OCI-LY3 (cell line): ENCODE data around the gene ASTN1.

Experiments used
- H2AFZ ChIP-seq: fragments of 200-600, 300-600 bp; shearing (Covaris generic); 2 replicates; pipeline ENCODE4 v1.6.0; 2014; ENCODE audit warnings: antibody characterized with exemption, low read depth, low read length
- H3K27ac ChIP-seq: fragments of 200-600, 300-600 bp; sonication (generic); 2 replicates; pipeline ENCODE4 v1.5.1; 2014; ENCODE audit warnings: mild to moderate bottlenecking, low read length, moderate library complexity, mixed read lengths
- H3K27me3 ChIP-seq: fragments of 200-600, 300-600 bp; sonication (generic); 2 replicates; pipeline ENCODE4 v1.6.1; 2014; ENCODE audit warnings: low read depth, low read length, mixed read lengths
- H3K36me3 ChIP-seq: fragments of 200-600, 300-600 bp; sonication (generic); replicated peaks from 2 replicates; pipeline ENCODE3; 2014; ENCODE audit warnings: low read depth, low read length, mixed read lengths
- H3K4me1 ChIP-seq: fragments of 300-600, 200-600 bp; sonication (generic); 2 replicates; pipeline ENCODE4 v1.6.1; 2014; ENCODE audit warnings: low read length, mixed read lengths
- H3K4me2 ChIP-seq: fragments of 200-600, 300-600 bp; sonication (generic); 2 replicates; pipeline ENCODE4 v1.6.1; 2014; ENCODE audit warnings: low read length, mixed read lengths
- H3K4me3 ChIP-seq: fragments of 300-600, 200-600 bp; sonication (generic); 2 replicates; pipeline ENCODE4 v1.5.1; 2014; ENCODE audit warnings: antibody characterized with exemption, mild to moderate bottlenecking, low read length, moderate library complexity
- H3K79me2 ChIP-seq: fragments of 300-600, 200-600 bp; shearing (Covaris generic); 2 replicates; pipeline ENCODE4 v1.6.1; 2014; ENCODE audit warnings: mild to moderate bottlenecking, low read length, mixed read lengths
- H3K9ac ChIP-seq: fragments of 300-600, 200-600 bp; shearing (Covaris generic); 2 replicates; pipeline ENCODE4 v1.6.0; 2014; ENCODE audit warnings: mild to moderate bottlenecking, low read length, moderate library complexity
- H3K9me3 ChIP-seq: fragments of 200-600, 300-600 bp; shearing (Covaris generic); 2 replicates; pipeline ENCODE4 v1.6.1; 2014; ENCODE audit warnings: low read length, mixed read lengths; ENCODE audit not compliant: insufficient read depth
- H4K20me1 ChIP-seq: fragments of 200-600, 300-600 bp; sonication (generic); 2 replicates; pipeline ENCODE4 v1.6.1; 2016; ENCODE audit warnings: low read length, mixed read lengths; ENCODE audit not compliant: insufficient read depth
- CTCF ChIP-seq: fragments of 200-600, 300-600 bp; sonication (generic); IDR thresholded peaks from 2 replicates; pipeline ENCODE4 v1.5.1; 2014; ENCODE audit warnings: antibody characterized with exemption, low read length, low read depth
- EZH2phosphoT487 ChIP-seq: fragments of 200-600 bp; shearing (Covaris generic); IDR thresholded peaks from 2 replicates; pipeline ENCODE4 v1.6.1; 2018; ENCODE audit warnings: antibody characterized with exemption, mixed run types, low read depth

ASTN1 gene

DNA sequence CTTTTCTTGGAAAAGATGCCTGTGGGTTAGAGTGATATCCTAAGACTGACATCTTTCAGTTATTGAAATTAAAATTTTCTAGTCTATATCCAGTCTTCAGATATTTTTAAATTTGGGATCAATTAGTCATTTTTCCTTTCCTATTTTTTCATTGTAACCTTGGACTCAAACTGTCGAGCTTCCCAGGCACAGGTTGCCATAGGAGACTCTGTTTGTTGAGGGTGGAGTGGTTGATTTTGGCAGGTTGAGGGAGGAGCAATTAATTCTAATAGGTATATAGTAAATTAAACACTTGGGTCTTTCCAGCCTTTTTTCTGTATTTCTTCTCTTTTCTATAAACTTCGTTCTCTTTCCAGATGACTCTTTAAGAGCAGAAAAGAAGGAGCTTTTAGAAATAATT, 326.8 kb downstream of the ASTN1 start:
- H3K4me2 ChIP-seq = no peak overlapping the region
- no peaks in the 10 kb centered on the region for H4K20me1 ChIP-seq
- H3K27me3 ChIP-seq = peaks cover 61% of the 10 kb centered on the region
- no peaks in the 10 kb centered on the region for H3K36me3 ChIP-seq
- no peak overlapping the region for H3K27ac ChIP-seq
- H3K9me3 ChIP-seq = no peaks in the 10 kb centered on the region
- TF ChIP-seq EZH2phosphoT487 (no peak), CTCF (no peak)
- H3K4me1 ChIP-seq = no peaks in the 10 kb centered on the region
- H2AFZ ChIP-seq = no peak overlapping the region
- no peak overlapping the region for H3K4me3 ChIP-seq
- H3K9ac ChIP-seq = no peak overlapping the region
- no peaks in the 10 kb centered on the region for H3K79me2 ChIP-seq

- Histone ChIP-seq H3K79me2 (no peaks in the 10 kb centered on the region), H3K27ac (no peak overlapping the region), H2AFZ (no peak overlapping the region), H4K20me1 (no peaks in the 10 kb centered on the region), H3K9me3 (no peaks in the 10 kb centered on the region), H3K27me3 (peaks cover 12% of the 10 kb centered on the region), H3K4me1 (no peaks in the 10 kb centered on the region), H3K4me2 (no peak overlapping the region), H3K4me3 (no peak overlapping the region), H3K9ac (no peak overlapping the region), H3K36me3 (no peaks in the 10 kb centered on the region)
- TF ChIP-seq CTCF = no peak
- TF ChIP-seq EZH2phosphoT487 = no peak
Observed at GRCh38 chr1:176831150-176831549, 333.4 kb downstream of the ASTN1 start.

- H4K20me1 ChIP-seq = no peaks in the 10 kb centered on the region
- no peaks in the 10 kb centered on the region for H3K4me1 ChIP-seq
- H3K4me2 ChIP-seq = no peak overlapping the region
- TF ChIP-seq EZH2phosphoT487 (no peak), CTCF (no peak)
- no peaks in the 10 kb centered on the region for H3K79me2 ChIP-seq
- no peak overlapping the region for H3K27ac ChIP-seq
- H3K4me3 ChIP-seq = no peak overlapping the region
- no peaks in the 10 kb centered on the region for H3K9me3 ChIP-seq
- H3K27me3 ChIP-seq = peaks cover 14% of the 10 kb centered on the region
- no peak overlapping the region for H2AFZ ChIP-seq
- H3K9ac ChIP-seq = no peak overlapping the region
- H3K36me3 ChIP-seq = no peaks in the 10 kb centered on the region
Observed at GRCh38 chr1:176829261-176829660, 335.3 kb downstream of the ASTN1 start.

- H3K27me3 ChIP-seq = peaks cover 14% of the 10 kb centered on the region
- H2AFZ ChIP-seq = no peak overlapping the region
- no peaks in the 10 kb centered on the region for H3K4me1 ChIP-seq
- no peak overlapping the region for H3K27ac ChIP-seq
- H3K36me3 ChIP-seq = no peaks in the 10 kb centered on the region
- H3K4me3 ChIP-seq = no peak overlapping the region
- no peaks in the 10 kb centered on the region for H4K20me1 ChIP-seq
- TF ChIP-seq CTCF (no peak), EZH2phosphoT487 (no peak)
- H3K9ac ChIP-seq = no peak overlapping the region
- H3K79me2 ChIP-seq = no peaks in the 10 kb centered on the region
- no peak overlapping the region for H3K4me2 ChIP-seq
- no peaks in the 10 kb centered on the region for H3K9me3 ChIP-seq
Observed at GRCh38 chr1:176826265-176826664, 338.2 kb downstream of the ASTN1 start.
